GM18520 (cell line): ENCODE data around the gene FABP2.

Experiments
- ATAC-seq: cut with Tn5 transposase; IDR thresholded peaks from one replicate; pipeline ENCODE4 v1.9.1; 2021; ENCODE audit not compliant: unreplicated experiment

Gene FABP2

GRCh38 chr4:119268466-119268865 is 53.5 kb downstream of the FABP2 start:
- no peak for ATAC-seq
